Panc1 (cell line): ENCODE measurements around the gene NRP2. TPM values are rescaled to one million over a fixed set of nuclear protein-coding genes. Genes with fewer than 3 reads are reported as not detected.

Experiments used
- ATAC-seq: fragments of 200-7000 bp; cut with Tn5 transposase; 2 replicates; pipeline ENCODE4 v1.9.1; 2020; ENCODE audit warnings: mild to moderate bottlenecking, moderate library complexity
- BruUV-seq: library from RNA; stranded (reverse); fragments of 400-500 nt; replicated peaks from 2 replicates; lab custom pipeline; 2021; lab: Mats Ljungman, UMichigan
- CTCF ChIA-PET: fragments of 300-600 bp; sonication (Branson Sonifier 250); formaldehyde crosslinking; loops from one replicate; lab custom pipeline; 2022; ENCODE audit warnings: antibody characterized with exemption; lab: Charles Lee
- POLR2A ChIA-PET: fragments of 300-600 bp; sonication (Branson Sonifier 250); formaldehyde crosslinking; loops from one replicate; lab custom pipeline; 2022; ENCODE audit warnings: antibody characterized with exemption; lab: Charles Lee
- DNase-seq: peaks from one replicate; pipeline ENCODE4 v3.0.0-alpha.2; 2010; ENCODE audit warnings: low read depth, low spot score
- H3K27ac ChIP-seq: 2 replicates; pipeline ENCODE4 v1.5.1; 2011; ENCODE audit warnings: mild to moderate bottlenecking, low read length, inconsistent platforms
- H3K27me3 ChIP-seq: fragments of 200-500 bp; sonication (Bioruptor generic); 2 replicates; pipeline ENCODE4 v1.6.0; 2014; ENCODE audit warnings: low read length, inconsistent platforms; ENCODE audit not compliant: control insufficient read depth, insufficient read depth
- H3K36me3 ChIP-seq: fragments of 200-500 bp; sonication (Bioruptor generic); 2 replicates; pipeline ENCODE4 v1.5.1; 2014; ENCODE audit warnings: inconsistent platforms, mild to moderate bottlenecking, low read length, moderate library complexity; ENCODE audit not compliant: control insufficient read depth, insufficient read depth
- H3K4me1 ChIP-seq: 2 replicates; pipeline ENCODE4 v1.5.1; 2011; ENCODE audit warnings: inconsistent platforms, mild to moderate bottlenecking, low read length, moderate library complexity; ENCODE audit not compliant: control insufficient read depth, insufficient read depth
- H3K4me3 ChIP-seq, 2 experiments: 2 replicates each; pipeline ENCODE4 v1.5.1; 2011 to 2012; ENCODE audit warnings: low read depth in 2 of 2, low read length in 2 of 2, mild to moderate bottlenecking in 2 of 2, inconsistent platforms in 1 of 2, moderate library complexity in 1 of 2
- H3K9me3 ChIP-seq: fragments of 200-500 bp; sonication (Bioruptor generic); 2 replicates; pipeline ENCODE4 v1.5.1; 2014; ENCODE audit warnings: low read depth, mild to moderate bottlenecking, inconsistent platforms, low read length, moderate library complexity; ENCODE audit not compliant: control insufficient read depth, insufficient read depth
- CTCF ChIP-seq: fragments of 450-650 bp; IDR thresholded peaks from 2 replicates; pipeline ENCODE4 v1.5.1; 2017; ENCODE audit warnings: mild to moderate bottlenecking
- POLR2AphosphoS5 ChIP-seq: IDR thresholded peaks from 2 replicates; pipeline ENCODE4 v1.6.1; 2012; ENCODE audit warnings: mild to moderate bottlenecking, low read depth, low read length, moderate library complexity
- REST ChIP-seq, 2 experiments: IDR thresholded peaks; 2 replicates each; pipeline ENCODE4 v1.6.1; 2011 to 2012; ENCODE audit warnings: low read depth in 2 of 2, control low read depth in 1 of 2, low read length in 1 of 2, mild to moderate bottlenecking in 1 of 2, moderate library complexity in 1 of 2; ENCODE audit not compliant: insufficient read depth in 1 of 2
- SIN3A ChIP-seq: IDR thresholded peaks from 2 replicates; pipeline ENCODE4 v1.6.1; 2012; ENCODE audit warnings: low read depth, mild to moderate bottlenecking, low read length, moderate library complexity, borderline replicate concordance; ENCODE audit not compliant: insufficient read depth
- TCF7L2 ChIP-seq: IDR thresholded peaks from 2 replicates; pipeline ENCODE4 v1.6.1; 2011; ENCODE audit warnings: mild to moderate bottlenecking, low read depth, low read length, inconsistent platforms
- in situ Hi-C: cut with HindIII; loops from 2 replicates; pipeline ENCODE4 v1.10.0; 2016; ENCODE audit warnings: low sequenced_read_pairs, low pct_unique_long_range_greater_than_20kb
- intact Hi-C: fragments of 100-400 bp; cut with micrococcal nuclease; formaldehyde crosslinking; loops from one replicate; pipeline ENCODE4 v1.10.0; 2022; ENCODE audit not compliant: unreplicated experiment
- total RNA-seq: library from RNA; stranded (reverse); gene quantifications from one replicate; pipeline ENCODE4 v1.2.1, GENCODE V29; 2021; ENCODE audit not compliant: unreplicated experiment

Gene NRP2
- total RNA-seq, 1 experiment from 2014 or later = 6.7 TPM

GRCh38 chr2:205748639-205749038 lies 66.3 kb downstream of the NRP2 start:
- in situ Hi-C loops = no loop called here
- DNase-seq (no peak), ATAC-seq (no peak)
- H3K4me1 ChIP-seq = no peaks in the 10 kb centered on the region
- no peak overlapping the region for H3K27ac ChIP-seq
- BruUV-seq = no TSS peak
- POLR2A ChIA-PET = no interaction called here
- H3K36me3 ChIP-seq = no peaks in the 10 kb centered on the region
- H3K27me3 ChIP-seq = peaks cover 4% of the 10 kb centered on the region; the same call in 1 of the 2 replicates
- no peaks in the 10 kb centered on the region for H3K9me3 ChIP-seq
- CTCF ChIA-PET = no interaction called here
- TF ChIP-seq TCF7L2 = no peak
- TF ChIP-seq SIN3A = no peak
- TF ChIP-seq POLR2AphosphoS5 = no peak
- no peak for TF ChIP-seq CTCF
- TF ChIP-seq REST (IDR thresholded peaks at IDR 0.05; ENCODE audit: insufficient read depth in 1 of 2, low read depth in 2 of 2, low read length in 1 of 2) = no peak
- intact Hi-C loops = no loop called here
- H3K4me3 ChIP-seq = no peak overlapping the region

GRCh38 chr2:205749078-205749477 lies 66.8 kb downstream of the NRP2 start:
- no peaks in the 10 kb centered on the region for H3K36me3 ChIP-seq
- H3K27ac ChIP-seq = no peak overlapping the region

More at GRCh38 chr2:205749078-205749477, 66.8 kb downstream of the NRP2 start:
- CTCF ChIA-PET = no interaction called here
- H3K27me3 ChIP-seq = peaks cover 4% of the 10 kb centered on the region; the same call in 1 of the 2 replicates
- POLR2A ChIA-PET = no interaction called here
- no peak overlapping the region for H3K4me3 ChIP-seq
- ATAC-seq = no peak
- in situ Hi-C loops (no loop called here), intact Hi-C loops (no loop called here)
- no peaks in the 10 kb centered on the region for H3K9me3 ChIP-seq
- no peaks in the 10 kb centered on the region for H3K4me1 ChIP-seq
- no peak for DNase-seq
- no TSS peak for BruUV-seq
- TF ChIP-seq SIN3A = no peak
- no peak for TF ChIP-seq CTCF
